ENCODE measurements around the gene KCTD1. TPM values are rescaled to one million over a fixed set of nuclear protein-coding genes. Genes with fewer than 3 reads are reported as not detected.

Gene KCTD1
- total and polyA plus RNA-seq, 2 donors from 2014 or later, result 48.5 to 83.7 TPM

- Histone ChIP-seq H3K9me3 (ENCODE audit: control insufficient read depth in 2 of 3, insufficient read depth in 1 of 3, low read length in 3 of 3) (no peaks in the 10 kb centered on the region), H3K27ac (ENCODE audit: low read depth in 2 of 2, low read length in 2 of 2) (no peak overlapping the region), H3K36me3 (ENCODE audit: control insufficient read depth in 2 of 3, insufficient read depth in 3 of 3, low read length in 3 of 3) (peaks cover 0 to 2% (median 0%) of the 10 kb centered on the region in 3 donors), H3K4me3 (ENCODE audit: low read length in 3 of 3) (no peak overlapping the region), H3K27me3 (ENCODE audit: control insufficient read depth, insufficient read depth, low read length) (no peaks in the 10 kb centered on the region), H3K9ac (ENCODE audit: low read length in 3 of 3) (no peak overlapping the region), H3K4me1 (ENCODE audit: control insufficient read depth in 2 of 3, insufficient read depth in 2 of 3, low read depth in 1 of 3, low read length in 3 of 3) (no peaks in the 10 kb centered on the region)
- intact Hi-C loops (cut with DNase I), result no loop called here
- FAIRE-seq (no peak), DNase-seq (no peak)
- no peak for TF ChIP-seq CTCF (IDR thresholded peaks at IDR 0.05; ENCODE audit: borderline replicate concordance, extremely low read depth, insufficient read depth)
Measured at GRCh38 chr18:26488417-26489009, 59.8 kb downstream of the KCTD1 start.

- TF ChIP-seq CTCF (IDR thresholded peaks at IDR 0.05; ENCODE audit: borderline replicate concordance, extremely low read depth, insufficient read depth), result no peak
- intact Hi-C loops (cut with DNase I), result no loop called here
- no peaks in the 10 kb centered on the region for H3K9me3 ChIP-seq (ENCODE audit: control insufficient read depth in 2 of 3, insufficient read depth in 1 of 3, low read length in 3 of 3)
- no peak overlapping the region for H3K4me3 ChIP-seq (ENCODE audit: low read length in 3 of 3)
- no peak overlapping the region for H3K9ac ChIP-seq (ENCODE audit: low read length in 3 of 3)
- H3K27ac ChIP-seq (ENCODE audit: low read depth in 2 of 2, low read length in 2 of 2), result no peak overlapping the region
- H3K27me3 ChIP-seq (ENCODE audit: control insufficient read depth, insufficient read depth, low read length), result no peaks in the 10 kb centered on the region
- H3K4me1 ChIP-seq (ENCODE audit: control insufficient read depth in 2 of 3, insufficient read depth in 2 of 3, low read depth in 1 of 3, low read length in 3 of 3), result no peaks in the 10 kb centered on the region
- DNase-seq, result no peak
- FAIRE-seq, result no peak
- H3K36me3 ChIP-seq (ENCODE audit: control insufficient read depth in 2 of 3, insufficient read depth in 3 of 3, low read length in 3 of 3), result peaks cover 0 to 2% (median 0%) of the 10 kb centered on the region in 3 donors
Measured at GRCh38 chr18:26487437-26487836, 60.9 kb downstream of the KCTD1 start.

- Histone ChIP-seq H3K36me3 (ENCODE audit: control insufficient read depth in 2 of 3, insufficient read depth in 3 of 3, low read length in 3 of 3) (no peaks in the 10 kb centered on the region), H3K4me3 (ENCODE audit: low read length in 3 of 3) (no peak overlapping the region), H3K4me1 (ENCODE audit: control insufficient read depth in 2 of 3, insufficient read depth in 2 of 3, low read depth in 1 of 3, low read length in 3 of 3) (peaks cover 3 to 9% (median 4%) of the 10 kb centered on the region in 3 donors), H3K9me3 (ENCODE audit: control insufficient read depth in 2 of 3, insufficient read depth in 1 of 3, low read length in 3 of 3) (no peaks in the 10 kb centered on the region), H3K9ac (ENCODE audit: low read length in 3 of 3) (no peak overlapping the region), H3K27ac (ENCODE audit: low read depth in 2 of 2, low read length in 2 of 2) (no peak overlapping the region), H3K27me3 (ENCODE audit: control insufficient read depth, insufficient read depth, low read length) (no peaks in the 10 kb centered on the region)
- no peak for TF ChIP-seq CTCF (IDR thresholded peaks at IDR 0.05; ENCODE audit: borderline replicate concordance, extremely low read depth, insufficient read depth)
- intact Hi-C loops (cut with DNase I), result no loop called here
- DNase-seq (peak in 1 of 5 donors; percentile 23), FAIRE-seq (no peak)
Measured at GRCh38 chr18:26483633-26484032, 64.7 kb downstream of the KCTD1 start.

- no peak for FAIRE-seq
Measured at GRCh38 chr18:26482569-26482968, 65.8 kb downstream of the KCTD1 start.

More at GRCh38 chr18:26482569-26482968, 65.8 kb downstream of the KCTD1 start:
- TF ChIP-seq CTCF (IDR thresholded peaks at IDR 0.05; ENCODE audit: borderline replicate concordance, extremely low read depth, insufficient read depth), result no peak
- no peak overlapping the region for H3K9ac ChIP-seq (ENCODE audit: low read length in 3 of 3)
- no peak overlapping the region for H3K27ac ChIP-seq (ENCODE audit: low read depth in 2 of 2, low read length in 2 of 2)
- H3K36me3 ChIP-seq (ENCODE audit: control insufficient read depth in 2 of 3, insufficient read depth in 3 of 3, low read length in 3 of 3), result no peaks in the 10 kb centered on the region
- H3K27me3 ChIP-seq (ENCODE audit: control insufficient read depth, insufficient read depth, low read length), result no peaks in the 10 kb centered on the region
- intact Hi-C loops (cut with DNase I), result no loop called here
- peak in 1 of 5 donors; percentile 33 for DNase-seq
- no peak overlapping the region for H3K4me3 ChIP-seq (ENCODE audit: low read length in 3 of 3)
- no peaks in the 10 kb centered on the region for H3K9me3 ChIP-seq (ENCODE audit: control insufficient read depth in 2 of 3, insufficient read depth in 1 of 3, low read length in 3 of 3)
- H3K4me1 ChIP-seq (ENCODE audit: control insufficient read depth in 2 of 3, insufficient read depth in 2 of 3, low read depth in 1 of 3, low read length in 3 of 3), result peaks cover 3 to 9% (median 4%) of the 10 kb centered on the region in 3 donors

All from kidney (tissue), 14 donors.